SKM-1 treated with dmso at 0.1 percent for 144 hours (cell line): Measurements from ENCODE around the gene CAMK2D.

Source experiments
- DNase-seq: peaks from one replicate; lab custom pipeline; 2025; ENCODE audit not compliant: unreplicated experiment; lab: John Stamatoyannopoulos, UW

The CAMK2D gene

GRCh38 chr4:113450295-113451080 is 311.1 kb downstream of the CAMK2D start:
- no peak for DNase-seq

- no peak for DNase-seq
Measured at GRCh38 chr4:113449410-113449974, 312.0 kb downstream of the CAMK2D start.

GRCh38 chr4:113447769-113448168 is 313.8 kb downstream of the CAMK2D start:
- no peak for DNase-seq

- no peak for DNase-seq
Measured at GRCh38 chr4:113447061-113447460, 314.5 kb downstream of the CAMK2D start.

GRCh38 chr4:113446019-113446418 is 315.5 kb downstream of the CAMK2D start:
- DNase-seq: no peak

DNA sequence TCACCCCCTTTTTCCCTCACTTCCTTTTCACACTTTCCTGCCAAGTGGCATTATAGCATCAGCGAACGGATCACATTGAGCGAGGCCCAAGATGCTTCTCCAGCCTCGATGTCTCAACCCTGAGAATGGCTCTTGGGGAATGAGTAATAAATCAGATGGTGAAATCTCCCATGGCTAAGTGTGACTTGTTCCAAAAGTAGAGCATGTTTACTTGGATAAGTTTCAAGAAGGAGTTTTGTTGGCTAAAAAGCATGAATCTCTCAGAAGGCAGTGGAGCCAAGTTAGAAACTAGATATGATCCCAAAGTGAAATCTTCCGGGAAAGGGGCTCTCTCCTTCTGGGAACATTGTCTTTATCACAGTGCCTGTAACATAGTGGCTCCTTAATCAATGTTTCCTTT is 316.3 kb downstream of the CAMK2D start:
- DNase-seq: no peak

DNA sequence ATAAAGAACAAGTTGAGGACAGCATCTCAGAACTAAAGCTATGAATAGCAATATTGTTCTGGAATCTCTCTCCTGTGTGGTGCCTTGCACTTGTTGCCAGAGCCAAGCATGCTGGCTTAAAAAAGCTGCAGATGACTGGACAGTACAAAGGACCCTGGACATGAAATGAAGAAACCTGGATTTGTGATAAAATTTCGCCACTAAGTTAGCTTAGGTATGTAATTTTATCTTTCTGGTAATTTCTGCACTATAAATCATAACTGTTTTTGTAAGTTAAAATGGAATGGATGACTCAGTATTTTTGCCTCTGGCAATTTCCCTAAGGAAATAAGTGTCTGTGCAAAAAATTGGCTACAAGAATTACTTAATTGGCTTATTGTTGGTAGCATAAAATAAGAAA is 317.2 kb downstream of the CAMK2D start:
- no peak for DNase-seq

- DNase-seq: no peak
Measured at GRCh38 chr4:113442826-113443225, 318.7 kb downstream of the CAMK2D start.

- DNase-seq: no peak
Measured at GRCh38 chr4:113440371-113440770, 321.2 kb downstream of the CAMK2D start.

GRCh38 chr4:113438596-113438995 is 322.9 kb downstream of the CAMK2D start:
- DNase-seq: no peak

DNA sequence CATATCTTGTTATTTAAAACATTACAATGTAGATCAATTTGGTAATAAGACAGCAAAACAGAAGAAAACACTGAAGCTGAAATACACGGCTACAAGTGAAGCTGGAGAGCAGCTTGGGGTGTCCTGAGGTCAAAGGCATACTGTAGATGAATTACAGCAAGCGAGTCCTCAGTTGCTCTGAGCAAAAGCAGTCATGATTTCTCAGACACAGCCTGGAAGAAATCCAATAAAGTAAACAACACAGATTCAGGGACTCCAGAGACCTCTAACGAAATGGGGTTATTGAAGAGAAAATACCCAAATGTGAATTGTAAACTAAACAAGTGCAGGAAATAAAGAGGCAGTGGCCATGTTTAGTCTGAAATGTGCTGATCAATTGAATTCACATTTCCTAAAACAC is 324.4 kb downstream of the CAMK2D start:
- DNase-seq: no peak

DNA sequence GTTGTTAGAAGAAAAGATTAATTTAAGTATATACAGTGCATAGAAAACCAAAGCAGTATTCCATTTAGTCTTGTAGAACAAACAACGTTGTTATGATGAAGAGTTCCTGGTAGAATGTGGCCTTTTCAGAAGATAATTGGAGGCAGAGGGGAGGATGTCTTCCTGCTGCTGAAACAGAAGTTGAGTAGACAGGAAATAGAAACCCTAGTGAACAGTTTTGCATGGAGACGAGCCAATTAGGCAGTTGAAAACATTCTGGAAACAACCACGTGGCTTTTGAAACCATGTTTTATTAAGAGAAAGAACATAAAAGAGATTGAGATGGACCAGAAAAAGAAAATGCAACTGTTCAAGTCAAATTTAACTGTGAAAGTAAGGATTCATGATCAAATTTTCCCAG is 325.2 kb downstream of the CAMK2D start:
- DNase-seq: no peak

GRCh38 chr4:113435893-113436292 is 325.6 kb downstream of the CAMK2D start:
- DNase-seq: no peak

GRCh38 chr4:113434247-113434587 is 327.3 kb downstream of the CAMK2D start:
- no peak for DNase-seq

DNA sequence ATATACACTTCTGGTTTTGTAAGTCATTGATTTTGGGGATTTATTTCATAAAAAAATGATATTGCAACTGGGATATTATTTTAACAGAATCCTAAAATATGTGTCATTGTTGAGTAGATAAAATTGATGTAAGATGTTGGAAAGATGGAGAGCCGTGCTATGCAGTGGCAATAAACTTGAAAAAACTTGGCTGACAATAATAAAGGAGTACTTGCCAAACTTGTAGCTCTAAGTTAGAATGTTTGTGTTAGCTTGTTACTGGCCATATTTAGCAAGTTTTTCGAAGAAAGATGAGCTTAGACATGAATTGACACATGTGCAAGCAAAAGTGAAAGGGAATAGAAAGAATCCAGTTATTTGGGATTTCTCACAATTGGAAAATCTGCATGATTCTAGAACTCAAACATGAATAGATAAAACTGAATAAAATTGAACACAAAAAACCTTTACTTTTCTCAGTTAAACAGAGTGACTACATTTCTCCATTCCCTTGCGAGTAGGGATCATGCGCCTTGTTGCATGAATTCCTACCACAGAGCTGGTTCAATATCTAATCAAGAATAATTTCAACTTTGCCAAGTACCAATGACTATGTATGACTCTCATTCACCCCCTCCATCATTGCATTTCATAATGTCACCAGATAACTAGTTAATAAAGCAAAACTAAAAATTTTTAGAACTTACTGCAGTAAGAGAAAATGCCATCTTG is 327.8 kb downstream of the CAMK2D start:
- no peak for DNase-seq

- no peak for DNase-seq
Measured at GRCh38 chr4:113433116-113433515, 328.4 kb downstream of the CAMK2D start.

DNA sequence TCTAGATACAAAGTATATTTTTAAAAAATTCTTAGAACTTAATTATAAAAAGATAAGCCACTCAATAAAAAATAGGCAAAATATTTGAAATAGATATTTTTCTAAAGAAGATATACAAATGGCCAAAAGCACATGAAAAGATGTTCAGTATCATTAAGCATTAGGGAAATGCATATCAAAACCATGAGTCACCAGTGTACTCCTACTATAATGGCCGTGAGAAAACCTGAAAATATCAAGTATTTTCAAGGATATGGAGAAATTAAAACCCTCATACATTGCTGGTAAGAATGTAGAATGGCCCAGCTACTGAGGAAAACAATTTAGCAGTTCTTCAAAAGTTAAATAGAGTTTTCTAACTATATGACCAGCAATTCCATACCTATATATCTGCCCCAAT is 337.9 kb downstream of the CAMK2D start:
- no peak for DNase-seq

DNA sequence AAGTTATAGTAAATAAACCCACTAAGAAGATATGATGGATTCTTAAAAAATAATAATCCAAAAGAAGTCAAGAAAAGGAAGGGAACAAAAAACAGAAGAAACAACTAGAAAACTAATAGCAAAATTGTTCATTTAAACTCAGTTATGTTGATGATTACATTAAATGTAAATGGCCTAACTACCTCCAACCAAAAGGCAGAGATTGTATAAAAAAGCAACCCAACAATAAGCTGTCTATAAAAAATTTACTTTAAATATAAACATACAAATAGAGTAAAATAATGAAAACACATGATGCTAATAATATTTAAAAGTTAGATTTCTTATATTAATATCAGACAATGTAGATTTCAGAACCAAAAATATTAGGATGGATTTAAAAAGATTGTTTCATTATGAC is 340.6 kb downstream of the CAMK2D start:
- DNase-seq: no peak

DNA sequence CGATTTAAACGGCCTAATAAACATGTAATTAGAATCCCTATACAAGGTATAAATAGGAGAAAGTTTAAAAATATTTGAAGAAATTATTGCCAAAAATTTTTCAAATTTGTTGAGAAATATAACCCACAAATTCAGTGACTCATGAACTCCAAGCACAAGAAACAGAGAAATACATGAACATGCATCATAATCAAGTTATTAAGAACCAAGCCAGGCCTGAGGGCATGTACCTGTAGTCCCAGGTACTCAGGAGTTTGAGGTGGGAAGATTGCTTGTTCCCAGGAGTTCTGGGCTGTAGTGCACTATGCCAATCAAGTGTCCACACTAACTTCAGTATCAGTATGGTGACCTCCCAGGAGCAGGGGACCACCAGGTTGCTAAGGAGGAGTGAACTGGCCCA is 341.9 kb downstream of the CAMK2D start:
- DNase-seq: no peak

GRCh38 chr4:113411496-113411938 is 350.0 kb downstream of the CAMK2D start:
- DNase-seq: peak; percentile 25

DNA sequence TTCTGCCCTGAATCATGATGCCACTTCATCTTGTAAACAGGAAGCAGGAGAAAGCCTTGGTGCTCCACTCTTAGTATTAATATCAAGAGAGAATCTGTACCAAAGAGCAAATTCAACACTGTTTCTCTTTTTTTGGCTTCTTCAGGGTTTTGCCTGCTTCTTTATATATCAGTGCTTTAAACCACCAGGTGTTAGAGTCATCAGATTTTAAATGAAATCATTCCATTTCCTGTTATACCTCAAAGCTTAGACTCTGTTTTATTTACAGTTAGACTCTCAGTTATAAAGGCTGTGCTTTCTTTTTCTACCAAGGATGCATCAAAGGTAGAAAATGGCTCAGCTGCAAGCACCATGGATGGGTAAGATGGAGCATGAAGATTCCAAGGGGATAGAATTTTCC is 350.9 kb downstream of the CAMK2D start:
- no peak for DNase-seq

DNA sequence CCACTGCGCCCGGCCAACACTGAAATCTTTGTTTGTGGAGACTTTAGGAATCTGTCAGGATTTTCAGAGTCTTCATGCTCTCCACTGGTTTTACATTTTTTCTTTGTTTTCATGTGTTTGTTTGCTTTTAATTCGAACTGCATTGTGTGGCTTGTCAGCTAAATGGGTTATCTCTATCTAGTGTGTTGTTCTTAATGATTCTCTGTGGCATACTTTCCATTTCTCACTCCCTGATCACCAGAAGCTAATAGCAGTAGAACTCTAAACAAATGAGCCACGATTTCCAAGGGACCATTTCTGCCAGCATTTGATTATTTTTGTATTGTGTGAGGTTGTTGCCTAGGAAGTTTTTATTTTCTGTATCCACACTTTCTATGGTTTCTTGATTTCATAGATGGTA is 352.4 kb downstream of the CAMK2D start:
- no peak for DNase-seq
